H1 (cell line): ENCODE measurements around the gene TMEM250.

ENCODE experiments used
- CEBPB ChIP-seq: IDR thresholded peaks from 2 replicates; pipeline ENCODE4 v1.6.1; 2012; ENCODE audit warnings: low read depth, low read length
- EZH2 ChIP-seq: fragments of 200-600 bp; sonication (generic); IDR thresholded peaks from 2 replicates; pipeline ENCODE4 v1.7.1; 2012; ENCODE audit warnings: low read depth, mild to moderate bottlenecking, moderate library complexity, low read length, inconsistent platforms; ENCODE audit not compliant: severe bottlenecking
- JUND ChIP-seq: IDR thresholded peaks from 2 replicates; pipeline ENCODE4 v1.6.1; 2011; ENCODE audit warnings: mild to moderate bottlenecking, improper control_type of control experiment, low read length
- KDM1A ChIP-seq: fragments of 200-600, 300-600 bp; sonication (generic); IDR thresholded peaks from 2 replicates; pipeline ENCODE4 v1.7.1; 2016; ENCODE audit warnings: mild to moderate bottlenecking, low read length, borderline replicate concordance

DNA sequence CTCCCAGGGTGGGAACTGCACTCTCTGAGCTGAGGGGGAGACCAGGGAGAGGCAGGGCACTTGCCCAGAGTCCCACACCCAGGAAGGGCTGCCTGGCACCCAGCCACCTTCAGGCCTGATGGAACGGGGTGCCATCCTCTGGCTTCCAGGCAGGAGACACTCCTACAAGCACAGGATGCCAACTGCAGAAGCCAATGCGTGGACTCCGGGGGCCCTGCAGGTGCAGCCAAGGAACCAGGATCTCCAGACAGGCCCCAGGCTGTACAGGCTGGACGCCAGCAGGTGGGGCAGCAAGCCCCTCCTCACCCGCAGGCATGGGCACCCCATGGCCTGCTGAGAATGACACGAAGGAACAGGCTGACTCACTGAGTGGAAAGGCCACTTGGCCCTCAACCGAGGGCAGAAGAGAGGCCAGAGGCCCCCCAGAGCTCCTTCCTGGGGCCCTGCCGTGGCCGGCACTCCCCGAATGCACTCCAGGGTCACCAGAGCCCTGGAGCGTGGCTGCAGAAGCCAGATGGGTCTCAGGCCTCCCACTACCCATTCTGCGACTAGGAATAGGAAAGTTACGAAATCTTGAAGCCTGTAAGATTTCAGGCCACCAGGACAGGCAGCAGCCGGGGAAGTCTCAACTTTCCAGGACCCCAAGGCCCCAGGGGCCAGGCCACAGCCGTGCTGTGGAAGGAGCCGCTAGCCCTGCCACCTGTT is 39.3 kb downstream of the TMEM250 start:
- TF ChIP-seq CEBPB = no peak
- no peak for TF ChIP-seq JUND
- TF ChIP-seq EZH2 = no peak
- TF ChIP-seq KDM1A = no peak
